Mesendoderm (in vitro differentiated cells): ENCODE data around the gene CCDC97.

Experiments used
- DNase-seq: peaks from one replicate; pipeline ENCODE4 v3.0.0; 2013
- H2AK5ac ChIP-seq: 2 replicates; pipeline ENCODE4 v1.6.1; 2013; ENCODE audit warnings: low read length, inconsistent platforms
- H2BK120ac ChIP-seq: 2 replicates; pipeline ENCODE4 v1.6.1; 2013; ENCODE audit warnings: low read depth, mild to moderate bottlenecking, low read length, moderate library complexity, mixed read lengths
- H2BK15ac ChIP-seq: replicated peaks from 2 replicates; pipeline ENCODE4 v1.6.1; 2013; ENCODE audit warnings: low read depth, mild to moderate bottlenecking, moderate library complexity
- H2BK5ac ChIP-seq: 2 replicates; pipeline ENCODE4 v1.6.1; 2013; ENCODE audit warnings: low read length, inconsistent platforms
- H3K18ac ChIP-seq: 2 replicates; pipeline ENCODE4 v1.6.1; 2013; ENCODE audit warnings: mild to moderate bottlenecking, low read length, mixed read lengths
- H3K23ac ChIP-seq: one replicate; pipeline ENCODE4 v1.6.1; 2013; ENCODE audit warnings: low read length
- H3K27ac ChIP-seq: 2 replicates; pipeline ENCODE4 v1.5.1; 2013; ENCODE audit warnings: low read depth, mild to moderate bottlenecking, inconsistent platforms, low read length, moderate library complexity
- H3K27me3 ChIP-seq: 2 replicates; pipeline ENCODE4 v1.6.1; 2013; ENCODE audit warnings: low read length, control low read depth, mild to moderate bottlenecking, inconsistent platforms; ENCODE audit not compliant: insufficient read depth, poor library complexity
- H3K36me3 ChIP-seq: 2 replicates; pipeline ENCODE4 v1.6.1; 2013; ENCODE audit warnings: low read length, inconsistent platforms; ENCODE audit not compliant: control insufficient read depth, insufficient read depth
- H3K4ac ChIP-seq: one replicate; pipeline ENCODE4 v1.6.1; 2013; ENCODE audit warnings: low read depth, mild to moderate bottlenecking, low read length, moderate library complexity
- H3K4me1 ChIP-seq: 2 replicates; pipeline ENCODE4 v1.6.1; 2013; ENCODE audit warnings: low read depth, low read length, inconsistent platforms; ENCODE audit not compliant: control insufficient read depth
- H3K4me2 ChIP-seq: 2 replicates; pipeline ENCODE4 v1.6.1; 2013; ENCODE audit warnings: low read length
- H3K4me3 ChIP-seq: 2 replicates; pipeline ENCODE4 v1.5.1; 2013; ENCODE audit warnings: mild to moderate bottlenecking, low read length
- H3K56ac ChIP-seq: one replicate; pipeline ENCODE4 v1.6.1; 2013; ENCODE audit warnings: low read length
- H3K79me1 ChIP-seq: 2 replicates; pipeline ENCODE4 v1.6.1; 2013; ENCODE audit warnings: low read length, inconsistent platforms
- H3K79me2 ChIP-seq: 2 replicates; pipeline ENCODE4 v1.6.1; 2013; ENCODE audit warnings: mild to moderate bottlenecking, low read length; ENCODE audit not compliant: control insufficient read depth, insufficient read depth
- H3K9ac ChIP-seq: 2 replicates; pipeline ENCODE4 v1.6.1; 2013; ENCODE audit warnings: low read length, inconsistent platforms
- H4K5ac ChIP-seq: one replicate; pipeline ENCODE4 v1.6.1; 2013; ENCODE audit warnings: low read length
- H4K8ac ChIP-seq: one replicate; pipeline ENCODE4 v1.6.1; 2013; ENCODE audit warnings: low read depth, mild to moderate bottlenecking, control low read depth, low read length, moderate library complexity
- WGBS: extraction: QIAGEN DNeasy Blood & Tissue Kit; methylation state at CpG from one replicate; pipeline ENCODE4 v1.1.7; 2013; ENCODE audit warnings: low lambda C conversion rate, missing lambda C conversion rate; ENCODE audit not compliant: insufficient coverage; ENCODE audit errors: extremely low coverage; 5-methylcytosine and 5-hydroxymethylcytosine counted together

CCDC97 gene

GRCh38 chr19:41311072-41311471, 1.1 kb downstream of the CCDC97 start:
- H4K8ac ChIP-seq: no peak overlapping the region
- no peak overlapping the region for H2BK15ac ChIP-seq
- H3K18ac ChIP-seq: no peak overlapping the region
- peak overlapping the region; percentile 80 for H3K9ac ChIP-seq
- H3K56ac ChIP-seq: peak overlapping the region; percentile 82
- H3K79me2 ChIP-seq: peaks cover 10% of the 10 kb centered on the region
- peaks cover 17% of the 10 kb centered on the region for H3K79me1 ChIP-seq
- H2BK5ac ChIP-seq: no peak overlapping the region
- peaks cover 6% of the 10 kb centered on the region for H3K36me3 ChIP-seq
- H3K4me1 ChIP-seq: no peaks in the 10 kb centered on the region
- no peaks in the 10 kb centered on the region for H3K27me3 ChIP-seq
- no peak overlapping the region for H2BK120ac ChIP-seq
- no peak overlapping the region for H3K4me3 ChIP-seq
- H2AK5ac ChIP-seq: no peak overlapping the region
- WGBS: no CpG with 5 or more reads among the region's 5 CpGs
- peak overlapping the region; percentile 83 for H3K27ac ChIP-seq
- peak overlapping the region; percentile 44 for H3K4ac ChIP-seq
- no peak for DNase-seq
- no peak overlapping the region for H3K23ac ChIP-seq
- peak overlapping the region; percentile 82 for H3K4me2 ChIP-seq
- H4K5ac ChIP-seq: no peak overlapping the region

- Histone ChIP-seq H3K4ac (no peak overlapping the region), H4K5ac (no peak overlapping the region), H4K8ac (no peak overlapping the region), H3K9ac (peak overlapping the region; percentile 80), H2BK120ac (no peak overlapping the region), H3K4me3 (no peak overlapping the region), H3K79me2 (peaks cover 10% of the 10 kb centered on the region), H3K27me3 (no peaks in the 10 kb centered on the region), H3K4me2 (no peak overlapping the region), H2AK5ac (no peak overlapping the region), H3K79me1 (peaks cover 17% of the 10 kb centered on the region), H3K56ac (no peak overlapping the region), H3K18ac (no peak overlapping the region), H3K4me1 (no peaks in the 10 kb centered on the region), H2BK15ac (no peak overlapping the region), H2BK5ac (no peak overlapping the region), H3K36me3 (peaks cover 4% of the 10 kb centered on the region), H3K27ac (no peak overlapping the region), H3K23ac (no peak overlapping the region)
- no CpG with 5 or more reads among the region's 8 CpGs for WGBS
- DNase-seq: no peak
These were observed 1.6 kb downstream of the CCDC97 start for GRCh38 chr19:41311613-41312012.

DNA sequence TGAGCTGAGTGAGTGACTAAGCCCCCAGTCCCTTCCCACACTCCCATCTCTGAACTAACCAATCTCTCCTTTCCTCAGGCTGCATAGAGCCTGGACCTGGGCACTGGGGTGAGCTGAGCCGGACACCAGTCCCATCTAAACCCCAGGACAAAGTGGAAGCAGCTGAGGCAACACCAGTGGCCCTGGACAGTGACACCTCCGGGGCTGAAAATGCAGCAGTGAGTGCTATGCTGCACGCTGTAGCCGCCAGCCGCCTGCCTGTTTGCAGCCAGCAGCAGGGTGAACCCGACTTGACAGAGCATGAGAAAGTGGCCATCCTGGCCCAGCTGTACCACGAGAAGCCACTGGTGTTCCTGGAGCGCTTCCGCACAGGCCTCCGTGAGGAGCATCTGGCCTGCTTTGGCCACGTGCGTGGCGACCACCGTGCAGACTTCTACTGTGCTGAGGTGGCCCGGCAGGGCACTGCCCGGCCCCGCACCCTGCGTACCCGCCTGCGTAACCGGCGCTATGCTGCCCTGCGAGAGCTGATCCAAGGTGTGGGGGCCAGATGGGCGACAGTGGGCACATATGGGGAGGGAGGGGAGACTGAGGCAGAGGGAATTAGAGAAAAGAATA, 6.4 kb downstream of the CCDC97 start:
- Histone ChIP-seq H3K18ac (no peak overlapping the region), H3K27ac (no peak overlapping the region), H2BK5ac (no peak overlapping the region), H3K4me3 (no peak overlapping the region), H4K8ac (no peak overlapping the region), H3K4me2 (no peak overlapping the region), H3K9ac (no peak overlapping the region), H3K27me3 (no peaks in the 10 kb centered on the region), H3K4ac (no peak overlapping the region), H4K5ac (no peak overlapping the region), H3K23ac (no peak overlapping the region), H3K56ac (no peak overlapping the region), H2AK5ac (no peak overlapping the region), H2BK15ac (no peak overlapping the region), H3K36me3 (peaks cover 12% of the 10 kb centered on the region), H3K79me2 (peaks cover 3% of the 10 kb centered on the region), H3K79me1 (peaks cover 16% of the 10 kb centered on the region), H3K4me1 (peaks cover 3% of the 10 kb centered on the region), H2BK120ac (no peak overlapping the region)
- DNase-seq: no peak
- WGBS: no CpG with 5 or more reads among the region's 24 CpGs

GRCh38 chr19:41318696-41319499, 8.9 kb downstream of the CCDC97 start:
- Histone ChIP-seq H3K56ac (no peak overlapping the region), H2BK5ac (no peak overlapping the region), H3K27me3 (no peaks in the 10 kb centered on the region), H2BK120ac (no peak overlapping the region), H3K4me3 (no peak overlapping the region), H2AK5ac (no peak overlapping the region), H3K23ac (no peak overlapping the region), H2BK15ac (no peak overlapping the region), H3K79me2 (no peaks in the 10 kb centered on the region), H3K36me3 (peaks cover 8% of the 10 kb centered on the region), H4K8ac (no peak overlapping the region), H3K4me1 (peaks cover 16% of the 10 kb centered on the region), H3K18ac (no peak overlapping the region), H3K4me2 (no peak overlapping the region), H4K5ac (no peak overlapping the region), H3K9ac (no peak overlapping the region), H3K4ac (no peak overlapping the region), H3K27ac (no peak overlapping the region), H3K79me1 (peaks cover 4% of the 10 kb centered on the region)
- DNase-seq: no peak
- no CpG with 5 or more reads among the region's 19 CpGs for WGBS

DNA sequence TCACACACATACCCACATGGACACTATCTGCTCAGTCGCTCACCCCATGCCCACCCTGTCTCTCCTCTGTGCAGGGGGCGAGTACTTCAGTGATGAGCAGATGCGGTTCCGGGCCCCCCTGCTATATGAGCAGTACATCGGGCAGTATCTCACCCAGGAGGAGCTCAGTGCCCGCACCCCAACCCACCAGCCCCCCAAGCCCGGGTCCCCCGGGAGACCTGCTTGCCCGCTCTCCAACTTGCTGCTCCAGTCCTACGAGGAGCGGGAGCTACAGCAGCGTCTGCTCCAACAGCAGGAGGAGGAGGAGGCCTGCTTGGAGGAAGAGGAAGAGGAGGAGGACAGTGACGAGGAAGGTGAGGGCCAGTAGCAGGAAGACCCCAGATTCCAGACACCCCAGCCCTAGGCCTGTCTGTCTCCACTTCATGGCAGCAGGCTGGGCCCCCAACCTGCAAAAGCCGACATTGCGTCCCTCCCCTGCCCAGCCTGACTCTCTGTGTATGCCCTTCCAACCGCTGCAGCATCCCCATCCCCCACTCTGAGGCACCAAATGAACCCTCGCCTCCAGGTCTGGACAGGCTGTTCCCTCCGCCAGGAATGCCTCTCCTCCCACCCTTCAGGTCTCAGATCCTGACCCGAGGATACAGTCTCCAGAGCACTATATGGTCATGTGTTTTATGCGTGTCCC, 9.7 kb downstream of the CCDC97 start:
- Histone ChIP-seq H3K27ac (no peak overlapping the region), H3K56ac (no peak overlapping the region), H3K27me3 (no peaks in the 10 kb centered on the region), H3K4me3 (no peak overlapping the region), H3K79me2 (no peaks in the 10 kb centered on the region), H3K9ac (no peak overlapping the region), H3K79me1 (peaks cover 2% of the 10 kb centered on the region), H3K4me1 (peaks cover 23% of the 10 kb centered on the region), H2BK5ac (no peak overlapping the region), H3K18ac (no peak overlapping the region), H3K36me3 (peaks cover 8% of the 10 kb centered on the region), H4K8ac (no peak overlapping the region), H3K4ac (no peak overlapping the region), H2BK120ac (no peak overlapping the region), H3K4me2 (no peak overlapping the region), H2BK15ac (no peak overlapping the region), H4K5ac (no peak overlapping the region), H3K23ac (no peak overlapping the region), H2AK5ac (no peak overlapping the region)
- DNase-seq: no peak
- WGBS: no CpG with 5 or more reads among the region's 20 CpGs
